ENCODE measurements around the gene WDHD1.
"Not testable (repeated sequence)": the region's sequence is repeated elsewhere in the genome, so short reads cannot be mapped to it uniquely, and the experiment has no call there.

Gene WDHD1

DNA sequence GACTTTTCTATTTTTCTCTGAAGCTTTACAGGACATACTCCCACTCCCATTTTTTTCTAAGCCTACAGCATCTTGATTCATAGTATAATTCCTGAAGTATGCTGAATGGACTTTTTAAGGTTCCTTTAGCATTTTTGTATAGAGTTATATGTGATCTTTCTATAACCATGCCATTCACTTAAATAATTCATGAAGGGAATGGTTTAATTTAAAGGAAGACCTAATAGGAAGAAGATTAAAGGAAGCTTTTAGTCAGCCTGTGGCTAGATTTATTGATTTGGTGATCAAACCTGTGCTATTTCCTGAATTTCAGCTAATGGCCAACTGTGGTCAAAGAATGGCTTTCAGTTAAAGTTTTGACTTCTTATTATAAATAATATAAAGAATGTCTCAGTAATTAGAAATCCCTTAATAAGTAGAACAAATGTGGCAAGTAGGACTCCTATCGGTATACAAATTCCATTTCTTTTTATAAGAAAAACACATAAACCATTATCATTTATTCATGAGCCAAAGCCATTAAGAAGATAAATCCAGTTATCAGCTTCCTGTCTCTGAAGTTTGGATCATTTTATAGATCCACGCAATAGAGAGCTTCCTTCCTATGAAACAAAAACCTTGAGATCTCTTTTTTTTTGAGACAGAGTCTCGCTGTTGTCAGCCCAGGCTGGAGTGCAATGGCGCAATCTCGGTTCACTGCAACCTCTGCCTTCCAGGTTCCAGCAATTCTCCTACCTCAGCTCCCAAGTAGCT, 20.6 kb upstream of the WDHD1 start:
- H3K4me3 ChIP-seq (ENCODE audit: low read length): no peak overlapping the region
- no peak for DNase-seq (ENCODE audit: low read depth)
- no peak for TF ChIP-seq CTCF (conservative IDR thresholded peaks at IDR 0.05; ENCODE audit: low read length)

- no peak for TF ChIP-seq CTCF (conservative IDR thresholded peaks at IDR 0.05; ENCODE audit: low read length)
- DNase-seq (ENCODE audit: low read depth): no peak
These were observed 18.2 kb upstream of the WDHD1 start for GRCh38 chr14:55045087-55045486.

DNA sequence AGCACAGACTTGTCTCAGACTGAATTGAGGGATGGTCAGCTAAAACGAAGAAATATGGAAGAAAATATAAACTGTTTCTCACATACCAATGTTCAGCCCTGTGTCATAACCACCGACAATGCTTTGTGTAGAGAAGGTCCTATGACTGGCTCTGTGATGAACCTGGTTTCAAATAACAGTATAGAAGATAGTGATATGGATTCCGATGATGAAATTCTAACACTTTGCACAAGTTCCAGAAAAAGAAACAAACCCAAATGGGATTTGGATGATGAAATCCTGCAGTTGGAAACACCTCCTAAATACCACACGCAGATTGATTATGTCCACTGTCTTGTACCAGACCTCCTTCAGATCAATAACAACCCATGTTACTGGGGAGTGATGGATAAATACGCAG, 16.6 kb upstream of the WDHD1 start:
- no peak for TF ChIP-seq CTCF (conservative IDR thresholded peaks at IDR 0.05; ENCODE audit: low read length)
- DNase-seq (ENCODE audit: low read depth): no peak

More at GRCh38 chr14:55045087-55045486, 18.2 kb upstream of the WDHD1 start:
- no peak overlapping the region for H3K4me3 ChIP-seq (ENCODE audit: low read length)

DNA sequence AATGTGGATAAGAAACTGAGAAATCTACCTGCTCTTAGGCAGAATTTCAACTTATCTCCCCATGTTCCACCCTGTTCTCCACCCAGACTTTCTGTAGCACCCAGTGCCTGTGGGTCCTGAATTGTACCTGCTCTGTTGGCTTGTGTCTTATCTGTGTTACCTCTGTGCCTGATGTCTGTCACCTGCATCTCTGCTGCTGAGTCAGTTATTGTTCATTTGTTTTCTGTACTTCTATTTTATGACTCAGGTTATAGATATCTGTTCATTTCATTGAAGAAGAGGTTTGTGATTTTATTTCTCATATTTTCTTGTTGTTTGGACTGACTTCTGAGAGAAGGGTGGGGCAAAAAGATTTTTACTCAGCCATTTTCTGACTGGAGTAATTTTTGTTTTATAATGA, 11.8 kb upstream of the WDHD1 start:
- DNase-seq (ENCODE audit: low read depth): no peak
- no peak overlapping the region for H3K4me3 ChIP-seq (ENCODE audit: low read length)
- TF ChIP-seq CTCF (conservative IDR thresholded peaks at IDR 0.05; ENCODE audit: low read length): no peak

More for the DNA sequence above, 16.6 kb upstream of the WDHD1 start:
- no peak overlapping the region for H3K4me3 ChIP-seq (ENCODE audit: low read length)

GRCh38 chr14:55037995-55038394, 11.1 kb upstream of the WDHD1 start:
- not testable (repeated sequence) for DNase-seq (ENCODE audit: low read depth); H3K4me3 ChIP-seq (ENCODE audit: low read length)

DNA sequence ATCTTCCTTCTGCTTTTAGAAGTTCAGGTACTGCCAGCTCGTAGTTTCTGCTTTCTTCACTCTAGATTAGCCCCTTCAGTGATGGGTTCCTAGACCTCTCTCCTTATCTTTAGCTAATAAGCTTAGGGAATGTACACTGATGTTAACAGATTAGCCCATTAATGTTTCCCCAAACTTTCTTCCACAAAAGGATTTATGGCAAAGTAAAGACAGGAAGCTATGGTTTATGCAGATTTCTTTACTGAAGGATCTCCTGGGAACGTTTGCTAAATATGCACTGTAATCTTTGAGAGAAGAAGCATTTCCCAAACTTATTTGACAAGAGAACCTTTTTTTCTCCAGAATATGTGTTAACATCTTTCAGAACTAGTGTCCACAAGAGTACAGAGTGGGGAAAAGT, 4.3 kb upstream of the WDHD1 start:
- no peak for TF ChIP-seq CTCF (conservative IDR thresholded peaks at IDR 0.05; ENCODE audit: low read length)
- H3K4me3 ChIP-seq (ENCODE audit: low read length): no peak overlapping the region
- no peak for DNase-seq (ENCODE audit: low read depth)

GRCh38 chr14:55028476-55028875, 1.6 kb upstream of the WDHD1 start:
- DNase-seq (ENCODE audit: low read depth): no peak
- TF ChIP-seq CTCF (conservative IDR thresholded peaks at IDR 0.05; ENCODE audit: low read length): no peak
- H3K4me3 ChIP-seq (ENCODE audit: low read length): peak overlapping the region; percentile 95

All from AG10803 (cell line).